AG08396 (cell line): ENCODE results near the gene BACE1.
A peak's percentile ranks its signal among the peaks of the same experiment; 100 is the strongest.
"Not testable (repeated sequence)": the region's sequence is repeated elsewhere in the genome, so short reads cannot be mapped to it uniquely, and the experiment has no call there.

Experiments used
- DNase-seq: peaks from one replicate; pipeline ENCODE4 v3.0.0; 2012; ENCODE audit warnings: low spot score, mixed read lengths

Gene BACE1

GRCh38 chr11:117273550-117274289, 42.3 kb downstream of the BACE1 start:
- DNase-seq = peak; percentile 54

GRCh38 chr11:117272175-117272574, 43.9 kb downstream of the BACE1 start:
- DNase-seq = not testable (repeated sequence)

GRCh38 chr11:117271208-117271607, 44.8 kb downstream of the BACE1 start:
- no peak for DNase-seq

- DNase-seq = no peak
These were observed 46.2 kb downstream of the BACE1 start for GRCh38 chr11:117269856-117270255.

- DNase-seq = no peak
These were observed 50.3 kb downstream of the BACE1 start for GRCh38 chr11:117265745-117266144.

- not testable (repeated sequence) for DNase-seq
These were observed 51.3 kb downstream of the BACE1 start for GRCh38 chr11:117264624-117265323.

- peak; percentile 50 for DNase-seq
These were observed 56.6 kb downstream of the BACE1 start for GRCh38 chr11:117259417-117259816.

- no peak for DNase-seq
These were observed 57.5 kb downstream of the BACE1 start for GRCh38 chr11:117258576-117258975.

GRCh38 chr11:117256573-117256972, 59.5 kb downstream of the BACE1 start:
- DNase-seq = peak; percentile 68

GRCh38 chr11:117255966-117256365, 60.1 kb downstream of the BACE1 start:
- DNase-seq = no peak

- DNase-seq = no peak
These were observed 64.5 kb downstream of the BACE1 start for GRCh38 chr11:117251506-117251905.

- DNase-seq = no peak
These were observed 66.5 kb downstream of the BACE1 start for GRCh38 chr11:117249571-117249970.

- DNase-seq = no peak
These were observed 67.7 kb downstream of the BACE1 start for GRCh38 chr11:117248341-117248740.

- DNase-seq = peak; percentile 91
These were observed 76.8 kb downstream of the BACE1 start for GRCh38 chr11:117239295-117239694.

- no peak for DNase-seq
These were observed 77.8 kb downstream of the BACE1 start for GRCh38 chr11:117238221-117238620.
